HUES64 (cell line): ENCODE measurements around the gene SPG7.

ENCODE experiments used
- H3K27ac ChIP-seq: 2 replicates; pipeline ENCODE4 v1.7.0; 2013; ENCODE audit warnings: low read depth, low read length, inconsistent platforms
- H3K27me3 ChIP-seq: 2 replicates; pipeline ENCODE4 v1.6.1; 2013; ENCODE audit warnings: mild to moderate bottlenecking, low read length; ENCODE audit not compliant: insufficient read depth
- H3K36me3 ChIP-seq: 2 replicates; pipeline ENCODE4 v1.6.1; 2013; ENCODE audit warnings: mild to moderate bottlenecking, low read length; ENCODE audit not compliant: insufficient read depth
- H3K4me1 ChIP-seq: 2 replicates; pipeline ENCODE4 v1.6.1; 2013; ENCODE audit warnings: mild to moderate bottlenecking, low read length, moderate library complexity; ENCODE audit not compliant: insufficient read depth
- H3K4me3 ChIP-seq: 2 replicates; pipeline ENCODE4 v1.5.1; 2013; ENCODE audit warnings: mild to moderate bottlenecking, low read length, moderate library complexity
- H3K9ac ChIP-seq: 2 replicates; pipeline ENCODE4 v1.6.1; 2013; ENCODE audit warnings: mild to moderate bottlenecking, low read depth, low read length
- H3K9me3 ChIP-seq: 2 replicates; pipeline ENCODE4 v1.6.1; 2013; ENCODE audit warnings: low read depth, low read length; ENCODE audit not compliant: insufficient read depth
- WGBS: fragments of 150-250, 120-280 bp; methylation state at CpG from one replicate; pipeline ENCODE4 v1.1.7; 2013; ENCODE audit warnings: missing lambda C conversion rate; 5-methylcytosine and 5-hydroxymethylcytosine counted together

The SPG7 gene

DNA sequence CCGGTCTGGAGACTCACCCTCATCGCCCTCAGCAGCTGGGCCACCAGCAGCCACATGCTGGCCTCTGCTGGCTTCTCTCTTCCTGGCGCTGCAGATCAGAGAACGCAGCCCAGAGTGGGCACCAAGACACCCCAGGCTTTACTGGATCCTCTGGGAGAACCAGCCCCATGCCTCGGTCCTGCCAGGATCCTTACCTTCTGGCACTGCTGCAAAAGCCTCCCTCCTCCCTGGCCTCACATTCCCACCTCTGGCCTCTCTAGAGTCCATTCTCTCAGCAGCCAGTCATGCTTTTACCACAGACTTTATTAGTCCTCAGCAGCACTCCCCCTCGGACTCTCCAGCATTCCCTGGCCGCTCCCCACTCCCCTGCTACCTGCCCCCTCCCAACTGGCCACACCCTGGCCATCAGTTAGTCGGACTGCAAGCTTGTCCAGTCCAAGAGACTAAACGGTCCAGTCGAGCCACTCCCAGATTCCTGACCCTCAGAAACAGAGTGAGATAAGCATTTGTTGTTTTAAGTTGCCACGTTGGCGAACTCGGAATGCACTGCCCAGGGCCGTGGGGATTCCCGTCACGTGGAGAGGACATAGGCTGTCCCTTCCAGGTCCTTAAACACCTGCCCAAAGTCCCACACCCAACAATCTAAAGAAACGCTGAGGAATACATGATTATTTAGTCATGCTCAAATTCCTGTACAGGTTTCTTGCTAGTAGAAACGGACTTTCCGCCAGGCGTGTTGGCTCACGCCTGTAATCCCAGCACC lies 5.9 kb upstream of the SPG7 start:
- Histone ChIP-seq H3K4me1 (no peaks in the 10 kb centered on the region), H3K27me3 (0 out of 2 replicates have a peak, but pooled peaks cover 3% of the 10 kb centered on the region), H3K9ac (no peak overlapping the region), H3K27ac (no peak overlapping the region), H3K36me3 (no peaks in the 10 kb centered on the region), H3K9me3 (no peaks in the 10 kb centered on the region), H3K4me3 (no peak overlapping the region)
- 82% methylated on average over 21 of the region's 21 CpGs for WGBS

DNA sequence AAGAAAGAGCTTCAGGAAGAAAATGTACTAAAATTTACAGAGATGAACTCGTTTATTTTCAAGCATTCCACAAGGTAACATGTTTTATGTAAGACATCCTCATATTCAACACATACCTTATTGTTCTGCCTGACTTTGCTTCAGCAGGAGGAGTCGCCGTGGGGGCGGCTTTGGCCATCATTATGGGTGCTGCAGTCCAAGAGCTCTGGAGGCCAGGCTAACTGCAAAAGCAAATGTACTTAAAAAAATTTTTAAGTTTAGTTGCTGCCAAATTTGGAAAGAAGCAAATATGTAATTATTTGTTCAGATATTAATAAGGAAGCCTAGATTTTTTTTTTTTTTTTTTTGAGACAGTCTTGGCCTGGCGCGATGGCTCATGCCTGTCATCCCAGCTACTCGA lies 4.1 kb upstream of the SPG7 start:
- H3K4me1 ChIP-seq: no peaks in the 10 kb centered on the region
- H3K27ac ChIP-seq: no peak overlapping the region
- no peaks in the 10 kb centered on the region for H3K36me3 ChIP-seq
- H3K4me3 ChIP-seq: no peak overlapping the region
- H3K9me3 ChIP-seq: no peaks in the 10 kb centered on the region
- 95% methylated on average over 7 of the region's 7 CpGs for WGBS
- no peak overlapping the region for H3K9ac ChIP-seq
- H3K27me3 ChIP-seq: 0 out of 2 replicates have a peak, but pooled peaks cover 3% of the 10 kb centered on the region

DNA sequence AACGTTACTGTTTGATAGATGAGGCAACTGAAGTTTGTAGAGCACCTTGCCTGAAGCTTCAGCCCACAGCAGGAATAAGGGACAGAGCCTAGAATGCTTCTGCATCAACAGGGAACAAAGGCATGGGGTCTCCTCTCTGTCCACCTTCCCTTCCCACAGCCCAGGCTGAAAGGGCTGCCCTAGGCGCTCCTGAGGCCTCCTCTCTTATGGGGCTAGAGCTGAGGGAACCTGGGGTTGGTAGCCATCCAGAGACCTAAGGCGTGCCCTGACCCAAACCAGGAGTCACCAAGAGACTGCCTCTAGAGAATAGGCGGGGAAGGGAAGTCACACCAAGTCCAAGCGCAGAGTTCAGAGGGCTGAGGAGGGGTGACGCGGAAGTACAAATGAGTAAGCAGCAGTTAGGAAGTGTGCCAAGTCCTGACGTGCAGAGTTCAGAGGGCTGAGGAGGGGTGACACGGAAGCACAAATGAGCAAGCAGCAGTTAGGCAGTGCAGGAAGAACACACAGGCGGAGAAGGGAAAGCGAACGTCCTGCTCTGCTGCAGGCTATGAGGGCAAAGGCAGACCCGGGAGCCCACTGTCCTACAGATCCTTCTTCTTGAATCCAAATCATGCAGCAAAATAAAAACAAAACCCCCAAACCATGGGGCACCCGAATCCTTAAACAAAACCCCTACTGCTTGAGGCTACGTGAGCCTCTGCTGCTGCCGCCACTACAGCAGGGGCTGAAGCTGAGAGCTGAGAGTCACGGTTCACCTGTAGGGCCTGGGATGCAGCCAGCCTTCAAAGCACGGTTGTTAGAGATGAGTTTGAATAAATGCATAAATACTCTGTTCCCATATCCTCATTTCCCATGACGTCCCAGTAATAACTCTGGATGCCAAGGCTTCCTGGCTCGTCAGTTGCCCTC lies 2.7 kb upstream of the SPG7 start:
- H3K27me3 ChIP-seq: 0 out of 2 replicates have a peak, but pooled peaks cover 3% of the 10 kb centered on the region
- H3K36me3 ChIP-seq: peaks cover 4% of the 10 kb centered on the region
- H3K4me3 ChIP-seq: no peak overlapping the region
- no peak overlapping the region for H3K27ac ChIP-seq
- H3K9ac ChIP-seq: no peak overlapping the region
- 92% methylated on average over 19 of the region's 20 CpGs for WGBS
- H3K4me1 ChIP-seq: no peaks in the 10 kb centered on the region
- no peaks in the 10 kb centered on the region for H3K9me3 ChIP-seq

DNA sequence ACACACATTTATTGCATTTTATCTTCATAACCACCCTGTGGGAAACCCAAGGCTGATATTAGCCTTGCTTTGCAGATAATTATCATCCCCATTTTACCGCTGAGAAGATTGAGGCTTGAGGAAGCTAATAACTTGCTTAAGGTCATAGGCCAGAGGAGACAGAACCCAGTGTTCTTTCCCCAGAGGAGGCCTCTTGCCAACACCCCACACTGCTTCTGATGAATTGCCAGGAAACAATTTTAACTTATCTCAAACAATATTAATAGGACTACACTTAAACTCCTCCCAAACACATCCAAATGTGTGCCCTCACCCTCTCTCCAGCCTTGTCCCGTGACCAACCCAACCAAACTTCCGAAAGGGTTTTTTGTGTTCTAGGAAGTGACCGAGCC lies 2.1 kb upstream of the SPG7 start:
- 0 out of 2 replicates have a peak, but pooled peaks cover 3% of the 10 kb centered on the region for H3K27me3 ChIP-seq
- H3K9ac ChIP-seq: no peak overlapping the region
- no peaks in the 10 kb centered on the region for H3K4me1 ChIP-seq
- H3K9me3 ChIP-seq: no peaks in the 10 kb centered on the region
- peaks cover 10% of the 10 kb centered on the region for H3K36me3 ChIP-seq
- H3K27ac ChIP-seq: no peak overlapping the region
- 95% methylated on average over 4 of the region's 4 CpGs for WGBS
- H3K4me3 ChIP-seq: no peak overlapping the region

DNA sequence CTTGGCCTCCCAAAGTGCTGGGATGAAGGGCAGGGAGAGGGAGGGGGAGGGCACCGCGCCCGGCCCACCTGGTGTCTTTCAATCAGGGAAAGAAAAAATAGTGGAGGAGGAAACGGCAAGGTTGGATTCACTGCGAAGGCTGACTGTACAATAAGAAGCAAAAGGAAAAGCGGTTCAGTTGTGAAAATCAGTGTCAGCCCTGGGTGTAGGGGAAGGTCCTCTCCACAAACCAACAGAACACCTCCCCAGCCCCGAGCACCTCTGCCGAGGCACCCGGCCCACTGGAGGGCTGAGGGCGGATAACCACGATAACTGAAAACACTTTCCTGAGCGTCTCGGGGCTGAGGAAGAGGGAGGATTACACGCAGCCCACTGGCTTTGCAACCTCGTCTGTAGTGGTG lies 1.4 kb upstream of the SPG7 start:
- H3K27me3 ChIP-seq: 0 out of 2 replicates have a peak, but pooled peaks cover 3% of the 10 kb centered on the region
- no peaks in the 10 kb centered on the region for H3K9me3 ChIP-seq
- H3K27ac ChIP-seq: no peak overlapping the region
- peaks cover 17% of the 10 kb centered on the region for H3K36me3 ChIP-seq
- H3K4me1 ChIP-seq: no peaks in the 10 kb centered on the region
- WGBS: 86% methylated on average over 14 of the region's 15 CpGs
- peak overlapping the region; percentile 74 for H3K4me3 ChIP-seq
- peak overlapping the region; percentile 97; the same call in 1 of the 2 replicates for H3K9ac ChIP-seq

DNA sequence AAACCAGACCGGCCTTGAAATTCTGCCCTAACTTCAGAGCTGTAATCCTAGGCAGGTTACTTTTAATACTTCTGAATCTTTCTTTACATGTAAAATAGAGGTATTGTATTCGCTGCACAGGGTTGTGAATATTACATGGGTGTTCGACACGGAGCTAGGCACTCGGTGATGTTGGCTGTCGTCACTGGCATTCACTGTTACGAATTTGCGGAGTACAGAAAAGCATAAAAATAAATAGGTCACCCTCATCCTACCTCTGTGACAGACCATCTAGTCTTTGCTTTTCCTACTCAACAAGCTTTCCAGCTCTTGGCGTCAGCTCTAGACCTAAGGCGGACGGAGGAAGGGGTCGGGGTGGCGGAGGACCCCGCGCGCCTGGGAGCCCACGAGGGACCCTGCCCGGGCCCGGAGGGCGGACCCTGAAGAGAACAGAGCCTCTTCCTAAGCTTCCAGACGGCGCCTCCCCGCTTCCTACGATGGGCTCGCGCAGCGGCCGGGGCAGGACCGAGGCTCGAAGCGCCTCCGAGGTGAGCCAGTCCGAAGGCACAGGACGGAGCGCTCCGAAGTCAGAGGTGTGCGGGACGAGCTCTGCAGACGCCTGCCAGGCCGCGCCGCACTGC lies 879 bp upstream of the SPG7 start:
- H3K27me3 ChIP-seq: 0 out of 2 replicates have a peak, but pooled peaks cover 3% of the 10 kb centered on the region
- peak overlapping the region; percentile 74 for H3K4me3 ChIP-seq
- H3K27ac ChIP-seq: peak overlapping the region; percentile 90
- 18% methylated on average over 42 of the region's 42 CpGs for WGBS
- H3K4me1 ChIP-seq: no peaks in the 10 kb centered on the region
- no peaks in the 10 kb centered on the region for H3K9me3 ChIP-seq
- peak overlapping the region; percentile 97 for H3K9ac ChIP-seq
- H3K36me3 ChIP-seq: peaks cover 21% of the 10 kb centered on the region

DNA sequence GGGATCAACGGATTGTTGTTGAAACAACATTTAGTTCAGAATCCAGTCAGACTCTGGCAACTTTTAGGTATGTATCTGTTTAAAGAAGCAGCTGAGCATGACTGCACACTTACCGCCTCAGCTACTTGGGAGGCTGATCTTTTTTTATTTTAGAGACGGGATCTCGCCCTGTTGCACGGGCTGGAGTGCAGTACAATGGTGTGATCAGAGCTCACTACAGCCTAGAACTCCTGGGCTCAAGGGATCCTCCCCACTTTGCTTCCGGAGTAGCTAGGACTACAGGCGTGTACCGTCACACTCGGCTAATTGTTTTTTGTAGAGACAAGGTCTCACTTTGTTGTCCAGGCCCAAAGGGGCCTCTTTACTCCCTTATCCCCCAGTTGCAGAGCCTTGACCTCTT lies 2.3 kb downstream of the SPG7 start:
- 97% methylated on average over 9 of the region's 9 CpGs for WGBS
- H3K4me1 ChIP-seq: no peaks in the 10 kb centered on the region

DNA sequence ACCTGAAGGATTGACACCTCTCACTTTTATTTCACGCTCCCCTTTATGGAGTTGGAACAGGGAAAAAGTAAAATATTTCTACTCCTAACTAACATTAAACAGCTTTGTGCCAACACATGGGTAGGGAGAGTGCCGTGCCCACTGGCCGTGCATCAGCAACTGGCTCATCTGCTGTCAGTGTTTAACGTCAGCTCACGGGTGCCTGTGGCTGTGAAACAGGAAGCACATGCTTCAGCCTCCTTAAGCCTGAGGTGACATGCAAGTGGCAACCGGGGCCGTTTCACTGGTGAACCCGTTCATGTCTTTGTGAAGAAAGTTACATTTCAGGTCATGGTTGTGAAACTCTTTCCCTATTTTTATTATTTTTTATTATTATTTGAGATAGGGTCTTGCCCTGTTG lies 3.2 kb downstream of the SPG7 start:
- WGBS: 98% methylated on average over 7 of the region's 8 CpGs
- H3K27me3 ChIP-seq: 0 out of 2 replicates have a peak, but pooled peaks cover 3% of the 10 kb centered on the region
- H3K9ac ChIP-seq: no peak overlapping the region
- H3K27ac ChIP-seq: no peak overlapping the region
- H3K4me1 ChIP-seq: no peaks in the 10 kb centered on the region
- no peak overlapping the region for H3K4me3 ChIP-seq
- H3K9me3 ChIP-seq: no peaks in the 10 kb centered on the region
- H3K36me3 ChIP-seq: peaks cover 53% of the 10 kb centered on the region

More for the DNA sequence above, 2.3 kb downstream of the SPG7 start:
- H3K4me3 ChIP-seq: no peak overlapping the region
- no peak overlapping the region for H3K27ac ChIP-seq
- H3K36me3 ChIP-seq: peaks cover 46% of the 10 kb centered on the region
- H3K9ac ChIP-seq: no peak overlapping the region
- H3K9me3 ChIP-seq: no peaks in the 10 kb centered on the region
- 0 out of 2 replicates have a peak, but pooled peaks cover 3% of the 10 kb centered on the region for H3K27me3 ChIP-seq

DNA sequence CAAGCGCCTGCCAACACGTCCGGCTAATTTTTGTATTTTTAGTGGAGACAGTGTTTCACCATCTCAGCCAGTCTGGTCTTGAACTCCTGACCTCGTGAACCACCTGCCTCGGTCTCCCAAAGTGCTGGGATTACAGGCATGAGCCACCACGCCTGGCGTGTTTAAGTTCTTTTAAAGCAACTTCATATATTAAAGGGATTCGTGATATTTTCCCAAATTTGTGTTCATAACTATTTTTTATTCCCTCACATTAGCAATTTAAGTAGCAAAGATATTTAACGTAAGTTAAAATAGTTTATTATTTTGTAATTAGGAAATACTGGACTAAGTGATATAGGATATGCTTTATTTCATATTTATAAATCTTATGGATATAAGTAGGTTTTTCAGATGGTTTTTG lies 4.2 kb downstream of the SPG7 start:
- Histone ChIP-seq H3K9me3 (no peaks in the 10 kb centered on the region), H3K4me1 (no peaks in the 10 kb centered on the region), H3K9ac (no peak overlapping the region), H3K27me3 (no peaks in the 10 kb centered on the region), H3K27ac (no peak overlapping the region), H3K36me3 (peaks cover 63% of the 10 kb centered on the region), H3K4me3 (no peak overlapping the region)
- 97% methylated on average over 8 of the region's 9 CpGs for WGBS

DNA sequence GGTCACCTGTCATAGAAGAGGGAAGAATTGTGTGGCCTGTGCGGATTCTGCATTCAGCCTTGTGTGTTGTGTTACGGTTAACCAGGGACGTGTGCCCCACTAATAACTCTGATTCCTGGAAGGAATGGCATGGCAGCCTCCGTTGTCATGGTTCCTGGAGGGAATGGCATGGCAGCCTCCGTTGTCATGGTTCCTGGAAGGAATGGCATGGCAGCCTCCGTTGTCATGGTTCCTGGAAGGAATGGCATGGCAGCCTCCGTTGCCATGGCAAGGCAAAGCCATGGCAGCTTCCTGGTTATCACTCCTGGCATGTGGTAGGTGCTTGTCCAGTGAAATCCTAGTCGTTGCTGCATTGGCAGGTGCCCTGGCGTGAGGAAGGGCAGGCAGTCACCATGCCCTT lies 8.9 kb downstream of the SPG7 start:
- Histone ChIP-seq H3K9me3 (no peaks in the 10 kb centered on the region), H3K27ac (no peak overlapping the region), H3K4me3 (no peak overlapping the region), H3K27me3 (no peaks in the 10 kb centered on the region), H3K9ac (no peak overlapping the region), H3K4me1 (no peaks in the 10 kb centered on the region), H3K36me3 (peaks cover 90% of the 10 kb centered on the region)
- 81% methylated on average over 9 of the region's 9 CpGs for WGBS

DNA sequence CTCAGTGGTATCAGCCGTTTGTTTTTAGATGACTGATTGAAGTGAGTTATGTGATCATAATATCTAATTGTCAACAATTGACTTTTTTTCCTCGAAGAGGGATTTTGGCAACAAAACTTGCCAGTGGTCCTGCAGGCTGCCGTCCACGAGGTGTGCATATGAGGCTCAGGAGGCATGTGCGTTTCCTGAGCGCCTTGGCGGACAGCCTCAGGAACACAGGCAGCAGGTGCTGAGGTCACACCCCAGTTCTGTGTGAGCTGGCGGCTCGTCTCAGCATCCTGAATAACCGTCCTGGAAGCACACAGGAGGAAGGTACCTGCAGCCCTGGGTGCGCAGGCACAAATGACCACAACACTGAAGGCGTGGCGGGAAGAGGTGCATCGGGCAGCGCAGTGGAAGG lies 11.7 kb downstream of the SPG7 start:
- H3K4me1 ChIP-seq: no peaks in the 10 kb centered on the region
- no peak overlapping the region for H3K4me3 ChIP-seq
- 90% methylated on average over 15 of the region's 15 CpGs for WGBS
- no peak overlapping the region for H3K27ac ChIP-seq
- H3K9ac ChIP-seq: no peak overlapping the region
- no peaks in the 10 kb centered on the region for H3K27me3 ChIP-seq
- H3K9me3 ChIP-seq: no peaks in the 10 kb centered on the region
- H3K36me3 ChIP-seq: peaks cover 91% of the 10 kb centered on the region
